ENCODE results near the gene CYSRT1. TPM values are rescaled to one million over a fixed set of nuclear protein-coding genes. Genes with fewer than 3 reads are reported as not detected.

CYSRT1 gene
- total RNA-seq, 1 experiment from 2014 or later: 1.0 TPM

- no peaks in the 10 kb centered on the region for H3K27me3 Mint-ChIP-seq (ENCODE audit: low read depth)
- Histone ChIP-seq H2AK5ac (ENCODE audit: insufficient read length, low read length) (no peak overlapping the region), H3K23ac (ENCODE audit: insufficient read length, low read depth, low read length) (no peak overlapping the region), H3K27ac (ENCODE audit: insufficient read length, low read depth, low read length) (no peak overlapping the region), H4K8ac (replicated peaks; ENCODE audit: insufficient read length, low read depth, low read length) (no peak overlapping the region), H2BK15ac (ENCODE audit: low read depth, low read length) (no peak overlapping the region), H3K9ac (ENCODE audit: extremely low read depth, insufficient read length, low read length) (no peak overlapping the region), H4K20me1 (ENCODE audit: control insufficient read depth, insufficient read depth, insufficient read length) (no peaks in the 10 kb centered on the region), H3K56ac (ENCODE audit: insufficient read length, low read depth, low read length) (no peak overlapping the region), H2BK20ac (ENCODE audit: low read depth, low read length, poor library complexity, severe bottlenecking) (no peak overlapping the region), H3K4ac (ENCODE audit: low read depth, low read length) (no peak overlapping the region), H3K23me2 (ENCODE audit: insufficient read length, low read depth, low read length, poor library complexity, severe bottlenecking) (peaks cover 5% of the 10 kb centered on the region), H3K9me3 (ENCODE audit: control insufficient read depth, low read depth, low read length) (no peaks in the 10 kb centered on the region), H4K91ac (ENCODE audit: insufficient read length, low read depth, low read length) (no peak overlapping the region), H3K27me3 (ENCODE audit: insufficient read depth, low read length) (no peaks in the 10 kb centered on the region), H3K4me2 (ENCODE audit: insufficient read depth, insufficient read length, low read length) (no peak overlapping the region), H3K79me2 (ENCODE audit: insufficient read depth, low read length) (0 out of 2 replicates have a peak, but pooled peaks cover 2% of the 10 kb centered on the region), H3K79me1 (ENCODE audit: insufficient read depth, low read depth, low read length, poor library complexity, severe bottlenecking) (no peaks in the 10 kb centered on the region), H3K18ac (ENCODE audit: insufficient read length, low read depth, low read length) (no peak overlapping the region), H4K5ac (ENCODE audit: insufficient read length, low read depth, low read length) (no peak overlapping the region), H3T11ph (ENCODE audit: low read length) (no peak overlapping the region), H2AFZ (ENCODE audit: low read length) (no peak overlapping the region), H2BK12ac (ENCODE audit: insufficient read length, low read depth, low read length) (no peak overlapping the region), H3K14ac (ENCODE audit: insufficient read depth, low read length) (no peak overlapping the region), H2BK5ac (ENCODE audit: insufficient read length, low read length) (no peak overlapping the region), H2BK120ac (ENCODE audit: low read depth, low read length, poor library complexity, severe bottlenecking) (no peak overlapping the region), H3K4me1 (ENCODE audit: insufficient read depth, low read length) (peaks cover 5% of the 10 kb centered on the region; the same call in 1 of the 2 replicates)
- DNase-seq: no peak
- no CpG with 5 or more reads among the region's 14 CpGs for WGBS (ENCODE audit: extremely low coverage, insufficient read length, low lambda C conversion rate)
- H3K9me3 Mint-ChIP-seq: no peaks in the 10 kb centered on the region
- no peak overlapping the region for H3K4me3 Mint-ChIP-seq
- peaks cover 5 to 15% (median 12%) of the 10 kb centered on the region in 3 experiments; a peak in 5 of 7 replicates for H3K36me3 Mint-ChIP-seq (ENCODE audit: insufficient read depth in 1 of 3, low read depth in 3 of 3)
- H3K4me1 Mint-ChIP-seq: peaks cover 13 to 19% of the 10 kb centered on the region in 2 experiments
- no peak overlapping the region for H3K27ac Mint-ChIP-seq
- TF ChIP-seq CTCF (conservative IDR thresholded peaks at IDR 0.05): no peak
These were observed 31.2 kb upstream of the CYSRT1 start for GRCh38 chr9:137193771-137194170.

Measured in H9 (cell line).